Stimulated activated naive CD4-positive, alpha-beta T cell (primary cell): ENCODE measurements around the gene GALK2.
"Not testable (repeated sequence)": the region's sequence is repeated elsewhere in the genome, so short reads cannot be mapped to it uniquely, and the experiment has no call there.

Experiments used
- DNase-seq, 6 experiments: peaks; one replicate each; lab custom pipeline; 2025; lab: John Stamatoyannopoulos, UW

Gene GALK2

DNA sequence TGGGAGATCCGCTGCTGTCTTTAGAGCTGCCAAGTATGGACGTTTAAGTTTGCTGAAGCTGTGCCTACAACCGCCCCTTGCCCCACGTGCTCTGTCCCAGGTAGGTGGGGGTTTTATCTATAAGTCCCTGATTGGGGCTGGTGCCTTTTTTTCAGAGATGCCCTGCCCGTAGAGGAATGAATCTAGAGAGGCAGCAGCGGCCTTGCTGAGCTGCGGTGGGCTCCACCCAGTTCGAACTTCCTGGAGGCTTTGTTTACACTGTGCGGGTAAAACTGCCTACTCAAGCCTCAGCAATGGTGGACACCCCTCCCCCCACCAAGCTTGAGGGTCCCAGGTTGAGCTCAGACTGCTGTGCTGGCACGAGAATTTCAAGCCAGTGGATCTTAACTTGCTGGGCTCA is 169.6 kb downstream of the GALK2 start:
- DNase-seq: no peak

DNA sequence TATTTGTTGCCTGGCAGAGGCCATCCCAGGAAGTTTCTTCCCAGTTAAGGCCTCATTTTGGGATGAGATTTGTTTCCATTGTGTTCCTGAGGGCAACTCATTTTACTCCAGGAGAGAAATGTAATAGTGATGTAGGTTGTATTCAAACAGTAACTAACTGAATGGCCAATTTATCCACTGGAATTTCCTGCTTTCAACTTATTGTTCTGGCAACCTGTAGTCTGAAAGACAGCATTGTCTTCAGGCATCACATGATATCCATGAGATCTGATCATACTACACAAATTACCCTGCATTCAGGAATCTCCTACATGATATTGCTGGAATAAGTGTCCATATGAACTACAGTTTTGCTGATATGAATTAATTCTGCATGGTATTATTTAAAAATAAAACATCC is 173.5 kb downstream of the GALK2 start:
- no peak for DNase-seq

DNA sequence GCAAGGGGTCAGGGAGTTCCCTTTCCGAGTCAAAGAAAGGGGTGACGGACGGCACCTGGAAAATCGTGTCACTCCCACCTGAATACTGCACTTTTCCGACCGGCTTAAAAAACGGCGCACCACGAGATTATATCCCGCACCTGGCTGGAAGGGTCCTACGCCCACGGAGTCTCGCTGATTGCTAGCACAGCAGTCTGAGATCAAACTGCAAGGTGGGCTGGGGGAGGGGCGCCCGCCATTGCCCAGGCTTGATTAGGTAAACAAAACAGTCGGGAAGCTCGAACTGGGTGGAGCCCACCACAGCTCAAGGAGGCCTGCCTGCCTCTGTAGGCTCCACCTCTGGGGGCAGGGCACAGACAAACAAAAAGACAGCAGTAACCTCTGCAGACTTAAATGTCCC is 184.4 kb downstream of the GALK2 start:
- DNase-seq: not testable (repeated sequence)

DNA sequence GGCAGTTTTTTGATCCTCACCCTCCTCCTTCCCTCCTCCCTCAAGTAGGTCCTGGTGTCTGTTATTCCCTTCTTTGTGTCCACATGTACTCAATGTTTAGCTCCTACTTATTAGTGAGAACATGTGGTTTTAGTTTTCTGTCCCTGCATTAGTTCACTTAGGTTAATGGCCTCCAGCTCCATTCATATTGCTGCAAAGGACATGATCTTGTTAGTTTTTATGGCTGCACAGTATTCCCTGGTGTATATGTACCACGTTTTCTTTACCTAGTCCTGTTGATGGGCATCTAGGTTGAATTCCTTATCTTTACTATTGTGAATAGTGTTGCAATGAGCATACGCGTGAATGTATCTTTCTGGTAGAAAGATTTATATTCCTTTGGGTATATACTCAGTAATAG is 191.3 kb downstream of the GALK2 start:
- DNase-seq: no peak

DNA sequence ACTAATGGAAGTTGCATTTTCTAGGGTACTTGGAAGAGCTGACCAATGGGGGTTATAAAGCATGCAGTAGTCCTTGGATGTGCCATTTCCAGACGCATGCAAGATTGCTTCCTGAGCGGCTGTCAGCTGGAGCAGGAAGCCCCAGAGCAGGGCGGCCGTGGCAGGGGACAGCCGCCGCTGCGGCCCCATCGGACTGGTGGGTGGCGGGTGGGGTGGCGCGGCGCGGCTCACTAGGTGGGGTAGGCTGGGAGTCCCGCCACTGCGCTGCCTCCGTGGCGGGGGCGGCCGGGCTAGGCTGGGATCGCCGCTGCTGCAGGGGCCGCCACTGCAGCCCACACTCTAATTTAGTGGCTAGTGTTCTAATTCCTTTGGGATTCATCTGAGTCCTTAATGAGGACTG is 196.4 kb downstream of the GALK2 start:
- DNase-seq: no peak

DNA sequence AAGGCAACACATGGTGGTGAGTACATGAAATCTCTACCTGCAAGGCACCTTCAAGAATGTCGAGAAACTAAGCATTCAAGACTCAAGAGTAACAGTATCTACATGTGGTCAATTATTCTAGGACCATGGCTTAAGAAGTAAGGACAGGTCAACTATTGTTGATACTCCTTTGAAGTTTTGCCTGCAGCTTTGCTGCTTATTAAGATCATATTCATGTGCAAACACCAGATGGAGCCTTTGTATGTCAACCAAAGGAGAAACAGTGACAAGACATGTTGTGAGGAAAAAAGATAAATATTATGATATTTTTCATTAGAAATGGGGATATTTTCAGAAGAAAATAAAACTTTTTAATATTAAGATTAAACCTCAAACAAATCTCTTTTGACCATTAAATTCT is 200.7 kb downstream of the GALK2 start:
- DNase-seq: no peak

DNA sequence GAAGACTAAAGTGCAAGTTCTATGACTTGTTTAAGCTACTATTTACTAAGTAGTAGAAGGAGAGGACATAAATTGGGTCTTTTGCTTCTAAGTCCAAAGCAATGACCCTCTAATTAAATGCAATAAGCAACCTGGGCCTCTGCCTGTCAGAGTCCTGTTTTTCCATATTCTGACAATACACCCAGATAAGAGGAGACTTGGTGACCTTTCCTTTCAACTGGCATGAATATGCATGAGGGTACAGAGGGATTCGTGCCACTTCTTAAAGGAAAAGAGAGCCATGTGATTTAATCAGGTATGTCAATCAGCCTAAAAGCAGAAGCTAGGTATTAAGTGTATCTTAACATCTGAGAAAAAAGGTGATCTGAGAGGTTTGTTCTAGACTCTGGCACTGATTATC is 202.3 kb downstream of the GALK2 start:
- DNase-seq: no peak

DNA sequence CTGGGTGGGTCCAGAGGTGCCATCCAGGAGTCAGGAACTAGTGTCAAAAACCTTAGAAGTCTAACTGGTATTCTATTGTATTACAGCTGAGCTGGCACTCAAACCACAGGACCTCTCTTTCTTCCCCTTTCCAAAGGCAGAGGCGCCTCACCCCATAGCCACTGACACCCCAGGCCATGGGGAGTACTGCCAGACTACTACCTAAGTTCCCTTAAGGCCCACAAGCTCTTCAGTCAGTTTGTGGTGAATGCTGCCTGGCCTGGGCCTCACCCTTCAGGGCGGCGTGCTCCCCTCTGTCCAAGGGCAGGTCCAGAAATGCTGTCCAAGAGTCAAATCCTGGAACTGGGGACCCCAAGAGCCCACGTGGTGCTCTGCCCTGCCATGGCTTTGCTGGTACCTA is 209.9 kb downstream of the GALK2 start:
- no peak for DNase-seq

DNA sequence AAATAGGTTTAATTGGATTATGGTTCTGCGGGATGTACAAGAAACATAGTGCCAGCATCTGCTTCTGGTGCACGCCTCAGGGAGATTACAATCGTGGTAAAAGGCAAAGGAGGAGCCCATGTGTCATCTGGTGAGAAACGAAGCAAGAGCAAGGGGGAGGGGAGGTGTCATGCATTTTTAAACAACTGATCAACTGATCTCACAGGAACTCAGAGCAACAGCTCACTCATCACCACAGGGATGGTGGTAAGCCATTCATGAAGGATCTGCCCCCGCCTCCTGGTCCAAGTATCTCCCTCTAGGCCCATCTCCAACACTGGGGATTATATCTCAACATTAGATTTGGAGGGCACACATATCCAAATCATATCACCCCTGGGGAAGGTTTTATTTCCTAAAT is 210.9 kb downstream of the GALK2 start:
- DNase-seq: no peak
